HG03039 (cell line): ENCODE results near the gene IFNA1.
"Not testable (repeated sequence)": the region's sequence is repeated elsewhere in the genome, so short reads cannot be mapped to it uniquely, and the experiment has no call there.

ENCODE experiments used
- ATAC-seq: cut with Tn5 transposase; IDR thresholded peaks from one replicate; pipeline ENCODE4 v1.9.1; 2021; ENCODE audit warnings: mild to moderate bottlenecking, moderate library complexity; ENCODE audit not compliant: unreplicated experiment

The IFNA1 gene

DNA sequence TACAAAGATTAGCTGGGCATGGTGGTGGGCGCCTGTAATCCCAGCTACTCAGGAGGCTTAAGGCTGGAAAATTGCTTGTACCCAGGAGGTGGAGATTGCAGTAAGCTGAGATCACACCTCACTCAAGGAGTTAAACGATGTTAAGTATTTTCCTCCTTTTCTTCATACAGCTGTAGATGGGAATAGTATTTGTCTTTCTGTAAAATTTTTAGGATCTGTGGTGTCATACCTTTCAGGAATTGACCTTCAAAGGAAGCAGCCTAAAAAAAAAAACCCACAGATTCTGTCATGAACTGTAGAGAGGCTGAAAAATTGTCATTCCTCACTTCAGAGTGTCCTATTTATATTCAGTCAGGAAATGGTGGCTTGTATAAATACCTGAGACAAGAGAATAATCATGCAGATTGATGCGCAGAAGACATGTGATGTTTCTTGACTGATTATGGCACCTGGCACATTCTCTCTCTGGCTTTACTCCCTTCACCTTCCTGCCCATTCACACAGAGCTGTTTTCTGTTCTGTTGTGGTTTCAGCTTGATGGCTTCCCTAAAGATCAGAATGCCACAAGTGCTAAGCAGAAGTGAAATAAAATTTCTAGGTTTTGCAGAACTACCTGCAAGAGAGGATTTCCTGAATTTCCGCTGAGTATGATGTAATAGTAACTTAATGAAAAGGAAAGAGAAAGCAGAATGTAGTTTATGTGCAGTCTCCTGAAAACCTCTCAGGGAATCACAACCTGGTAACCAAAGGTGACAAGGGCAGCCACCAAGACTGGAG, 3.8 kb downstream of the IFNA1 start:
- ATAC-seq = peak; percentile 81

- not testable (repeated sequence) for ATAC-seq
Observed at GRCh38 chr9:21449312-21449711, 9.1 kb downstream of the IFNA1 start.

GRCh38 chr9:21450733-21451394, 10.6 kb downstream of the IFNA1 start:
- ATAC-seq = no peak

GRCh38 chr9:21452681-21453080, 12.4 kb downstream of the IFNA1 start:
- no peak for ATAC-seq

DNA sequence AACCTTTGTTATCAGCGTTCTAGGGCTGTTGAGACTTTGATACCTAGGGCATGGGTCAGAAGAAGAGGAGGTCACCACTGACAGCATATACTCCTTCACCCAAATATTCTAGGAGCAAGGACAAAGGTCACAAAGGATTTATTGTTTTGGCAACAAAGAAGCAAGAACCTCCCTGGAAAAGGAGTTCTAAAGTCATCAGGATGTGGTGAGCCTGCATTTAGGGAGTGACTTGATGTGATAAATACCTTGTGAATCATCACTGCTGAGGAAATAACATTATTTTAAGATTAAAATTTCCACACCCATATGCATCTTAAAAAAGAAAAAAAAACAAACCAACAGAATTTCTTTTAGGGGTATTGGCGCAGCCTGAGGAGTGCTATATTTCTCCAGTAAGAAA, 13.9 kb downstream of the IFNA1 start:
- no peak for ATAC-seq

DNA sequence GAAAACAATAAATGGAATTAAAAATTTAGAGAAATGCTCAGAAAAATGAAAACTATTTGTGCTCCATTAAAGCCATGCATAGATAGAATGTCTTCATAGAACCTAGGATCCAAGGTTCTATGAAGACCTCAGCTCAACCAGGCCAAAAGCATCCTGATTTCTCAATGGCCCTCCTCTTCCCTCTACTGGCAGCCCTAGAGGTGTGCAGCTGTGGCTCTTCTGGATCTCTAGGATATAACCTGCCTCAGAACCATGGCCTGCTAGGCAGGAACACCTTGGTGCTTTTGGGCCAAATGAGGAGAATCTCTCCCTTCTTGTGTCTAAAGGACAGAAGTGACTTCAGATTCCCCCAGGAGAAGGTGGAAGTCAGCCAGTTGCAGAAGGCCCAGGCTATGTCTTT, 15.1 kb downstream of the IFNA1 start:
- peak; percentile 64 for ATAC-seq

- ATAC-seq = no peak
Observed at GRCh38 chr9:21461377-21461776, 21.1 kb downstream of the IFNA1 start.

GRCh38 chr9:21465138-21465537, 24.9 kb downstream of the IFNA1 start:
- ATAC-seq = no peak

GRCh38 chr9:21465859-21466518, 25.8 kb downstream of the IFNA1 start:
- no peak for ATAC-seq

GRCh38 chr9:21470126-21470525, 29.9 kb downstream of the IFNA1 start:
- ATAC-seq = no peak

GRCh38 chr9:21473236-21473635, 33.0 kb downstream of the IFNA1 start:
- no peak for ATAC-seq

DNA sequence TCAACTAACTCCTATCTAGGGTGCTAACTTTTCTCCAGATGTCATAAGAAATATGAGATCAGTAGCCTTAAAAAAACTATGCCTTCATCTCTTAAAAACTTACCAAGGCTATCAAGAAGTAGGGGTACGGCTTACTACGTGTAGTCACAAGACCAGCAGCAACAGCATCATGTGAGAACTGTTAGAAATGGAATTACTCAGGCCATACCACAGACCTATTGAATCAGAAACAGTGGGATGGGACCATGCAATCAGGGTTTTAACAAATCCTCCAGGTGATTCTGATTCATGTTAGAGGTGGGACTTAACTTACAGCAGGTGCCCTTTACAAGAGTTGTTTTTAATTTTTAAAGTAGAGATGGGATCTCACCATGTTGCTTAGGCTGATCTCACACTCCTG, 37.2 kb downstream of the IFNA1 start:
- ATAC-seq = no peak

GRCh38 chr9:21479152-21479702, 39.0 kb downstream of the IFNA1 start:
- ATAC-seq = no peak

DNA sequence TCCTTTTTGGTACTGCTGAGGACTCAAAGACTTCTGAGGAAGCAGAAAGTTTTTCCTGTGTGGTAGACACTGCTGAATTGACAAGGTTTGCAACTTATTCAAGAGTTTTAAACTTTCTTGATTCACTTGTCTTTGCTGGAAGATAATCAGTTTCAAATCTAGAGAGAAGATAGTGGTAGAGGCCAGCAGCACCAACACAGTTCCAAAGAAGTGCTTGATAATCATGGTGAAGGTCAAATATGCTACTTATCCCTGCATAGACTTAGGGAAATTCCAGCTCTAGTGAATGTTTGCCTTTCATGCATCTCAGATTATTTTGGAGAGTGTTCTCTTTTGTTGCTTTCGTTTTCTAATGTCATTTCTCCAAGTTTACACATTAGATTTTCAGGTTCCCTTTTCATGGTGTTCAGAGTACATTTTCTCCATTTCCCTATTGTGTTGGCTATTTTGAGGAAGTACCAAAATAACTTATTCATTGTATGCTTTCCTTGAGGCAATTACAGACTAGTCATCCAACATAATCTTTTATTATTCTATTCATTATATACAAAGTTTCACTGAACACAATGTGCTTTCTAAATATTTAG, 41.3 kb downstream of the IFNA1 start:
- ATAC-seq = no peak

DNA sequence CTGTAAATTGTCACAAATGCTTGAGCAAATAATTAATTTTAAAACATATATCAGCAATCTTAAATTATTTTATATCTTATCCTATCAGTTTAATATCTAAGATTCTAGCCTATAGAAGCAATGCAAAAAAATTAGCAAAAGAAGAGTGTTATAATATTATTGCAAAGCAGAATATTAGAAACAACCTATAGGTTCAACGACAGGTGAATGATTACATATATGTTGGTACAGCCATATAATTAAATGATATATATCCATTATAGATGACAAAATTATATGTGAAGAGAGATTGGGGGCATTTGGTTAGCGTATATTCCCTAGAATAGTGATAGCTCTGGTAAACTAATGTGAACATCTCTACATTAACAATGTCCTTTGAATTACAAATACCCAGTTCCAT, 42.0 kb downstream of the IFNA1 start, which contains the start of gene IFNE:
Gene IFNE, minus strand, starts transcription at position 101 of the 400 bp plus-strand sequence. CDS start 619 bp downstream, outside the sequence.
- no peak for ATAC-seq
